Measurements from ENCODE around the gene BEX3.
"Not testable (repeated sequence)": the region's sequence is repeated elsewhere in the genome, so short reads cannot be mapped to it uniquely, and the experiment has no call there.

DNA sequence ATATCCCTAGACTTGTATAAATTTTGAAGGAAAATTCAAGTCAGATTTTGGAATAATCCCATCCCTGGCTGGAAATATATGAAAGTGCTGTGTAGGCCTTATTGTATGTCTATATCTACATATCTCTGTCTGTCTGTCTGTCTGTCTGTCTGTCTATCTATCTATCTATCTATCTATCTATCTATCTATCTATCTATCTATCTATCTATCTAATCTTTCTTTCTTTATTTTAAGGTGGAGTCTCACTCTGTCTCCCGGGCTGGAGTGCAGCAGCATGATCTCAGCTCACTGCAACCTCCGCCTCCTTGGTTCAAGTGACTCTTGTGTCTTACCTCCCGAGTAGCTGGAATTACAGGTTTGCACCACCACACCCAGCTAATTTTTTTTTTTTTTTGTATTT is 16.7 kb upstream of the BEX3 start:
- TF ChIP-seq POLR2A, POLR2AphosphoS5 (IDR thresholded peaks at IDR 0.05): not testable (repeated sequence)
- TF ChIP-seq, protein P1, sequence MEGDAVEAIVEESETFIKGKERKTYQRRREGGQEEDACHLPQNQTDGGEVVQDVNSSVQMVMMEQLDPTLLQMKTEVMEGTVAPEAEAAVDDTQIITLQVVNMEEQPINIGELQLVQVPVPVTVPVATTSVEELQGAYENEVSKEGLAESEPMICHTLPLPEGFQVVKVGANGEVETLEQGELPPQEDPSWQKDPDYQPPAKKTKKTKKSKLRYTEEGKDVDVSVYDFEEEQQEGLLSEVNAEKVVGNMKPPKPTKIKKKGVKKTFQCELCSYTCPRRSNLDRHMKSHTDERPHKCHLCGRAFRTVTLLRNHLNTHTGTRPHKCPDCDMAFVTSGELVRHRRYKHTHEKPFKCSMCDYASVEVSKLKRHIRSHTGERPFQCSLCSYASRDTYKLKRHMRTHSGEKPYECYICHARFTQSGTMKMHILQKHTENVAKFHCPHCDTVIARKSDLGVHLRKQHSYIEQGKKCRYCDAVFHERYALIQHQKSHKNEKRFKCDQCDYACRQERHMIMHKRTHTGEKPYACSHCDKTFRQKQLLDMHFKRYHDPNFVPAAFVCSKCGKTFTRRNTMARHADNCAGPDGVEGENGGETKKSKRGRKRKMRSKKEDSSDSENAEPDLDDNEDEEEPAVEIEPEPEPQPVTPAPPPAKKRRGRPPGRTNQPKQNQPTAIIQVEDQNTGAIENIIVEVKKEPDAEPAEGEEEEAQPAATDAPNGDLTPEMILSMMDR (IDR thresholded peaks at IDR 0.05 in 8 of 11, conservative IDR thresholded peaks at IDR 0.05 in 3 of 11): not testable (repeated sequence)

All from spleen (tissue), 7 donors.